Keratinocyte (primary cell): ENCODE measurements around the gene MTF1. TPM values are rescaled to one million over a fixed set of nuclear protein-coding genes. Genes with fewer than 3 reads are reported as not detected.

ENCODE experiments used
- DNase-seq: peaks from one replicate; pipeline ENCODE4 v3.0.0-alpha.2; 2011; ENCODE audit warnings: low read depth, missing footprints, low spot score
- FAIRE-seq: peaks from 2 replicates; lab custom pipeline; 2011; peaks lifted over from hg19 to GRCh38; lab: Jason Lieb, UNC
- H2AFZ ChIP-seq: 2 replicates; pipeline ENCODE4 v1.6.0; 2012; ENCODE audit warnings: low read length, control low read depth, inconsistent platforms; ENCODE audit not compliant: control insufficient read depth
- H3K27ac ChIP-seq: 2 replicates; pipeline ENCODE4 v1.5.1; 2011; ENCODE audit warnings: low read length; ENCODE audit not compliant: control insufficient read depth, insufficient read depth
- H3K27me3 ChIP-seq: 3 replicates; pipeline ENCODE4 v1.6.0; 2011; ENCODE audit warnings: low read length; ENCODE audit not compliant: control insufficient read depth, insufficient read depth; ENCODE audit errors: extremely low read depth
- H3K36me3 ChIP-seq, 2 experiments: 2 replicates in 1 of 2; 3 replicates in 1 of 2; pipeline ENCODE4 v1.5.1; 2011; ENCODE audit warnings: low read length in 2 of 2, mild to moderate bottlenecking in 1 of 2; ENCODE audit not compliant: control insufficient read depth in 2 of 2, insufficient read depth in 2 of 2; ENCODE audit errors: extremely low read depth in 1 of 2
- H3K4me1 ChIP-seq: 3 replicates; pipeline ENCODE4 v1.5.1; 2011; ENCODE audit warnings: low read length; ENCODE audit not compliant: control insufficient read depth, insufficient read depth; ENCODE audit errors: extremely low read depth
- H3K4me2 ChIP-seq: 3 replicates; pipeline ENCODE4 v1.6.0; 2011; ENCODE audit warnings: low read depth, low read length; ENCODE audit not compliant: control insufficient read depth, insufficient read depth; ENCODE audit errors: extremely low read depth
- H3K4me3 ChIP-seq, 3 experiments: fragments of 200-600 bp in 1 of 3; sonication (generic) in 1 of 3; 2 replicates in 2 of 3; 3 replicates in 1 of 3; pipeline ENCODE4 v1.5.1; 2011 to 2016; ENCODE audit warnings: low read length in 3 of 3, mild to moderate bottlenecking in 3 of 3, control low read depth in 2 of 3, inconsistent platforms in 1 of 3, low read depth in 1 of 3, mixed read lengths in 1 of 3, mixed run types in 1 of 3, moderate library complexity in 1 of 3; ENCODE audit not compliant: control insufficient read depth in 2 of 3, insufficient read depth in 2 of 3; ENCODE audit errors: extremely low read depth in 1 of 3
- H3K79me2 ChIP-seq: 2 replicates; pipeline ENCODE4 v1.6.0; 2012; ENCODE audit warnings: low read length; ENCODE audit not compliant: control insufficient read depth, insufficient read depth
- H3K9ac ChIP-seq: 3 replicates; pipeline ENCODE4 v1.6.0; 2011; ENCODE audit warnings: low read length; ENCODE audit not compliant: control insufficient read depth, insufficient read depth; ENCODE audit errors: extremely low read depth
- H3K9me1 ChIP-seq: 3 replicates; pipeline ENCODE4 v1.6.0; 2011; ENCODE audit warnings: low read length; ENCODE audit not compliant: control insufficient read depth, insufficient read depth; ENCODE audit errors: extremely low read depth
- H3K9me3 ChIP-seq: 2 replicates; pipeline ENCODE4 v1.5.1; 2012; ENCODE audit warnings: low read depth, low read length; ENCODE audit not compliant: control insufficient read depth
- H4K20me1 ChIP-seq: 3 replicates; pipeline ENCODE4 v1.6.0; 2011; ENCODE audit warnings: low read length; ENCODE audit not compliant: control insufficient read depth, insufficient read depth; ENCODE audit errors: extremely low read depth
- CTCF ChIP-seq, 3 experiments: IDR thresholded peaks in 1 of 3; conservative IDR thresholded peaks in 1 of 3; optimal IDR thresholded peaks in 1 of 3; 2 replicates in 2 of 3; 3 replicates in 1 of 3; pipeline versions ENCODE3 to v1.5.1; 2011; ENCODE audit warnings: low read length in 3 of 3, mild to moderate bottlenecking in 3 of 3, moderate library complexity in 2 of 3, control low read depth in 1 of 3, inconsistent platforms in 1 of 3; ENCODE audit not compliant: insufficient read depth in 2 of 3; ENCODE audit errors: extremely low read depth in 1 of 3
- EZH2 ChIP-seq: IDR thresholded peaks from one replicate; pipeline ENCODE4 v1.6.1; 2012; ENCODE audit warnings: inconsistent platforms, mild to moderate bottlenecking, low read length, moderate library complexity
- dilution Hi-C: fragments of 300-500 bp; cut with MboI; formaldehyde crosslinking; loops from one replicate; pipeline ENCODE4 v1.7.0; 2020; ENCODE audit warnings: low sequenced_read_pairs; ENCODE audit not compliant: extremely low pct_ligation_motif_present
- polyA plus RNA-seq, 5 experiments: library from polyadenylated mRNA; depleted of rRNA in 3 of 5; stranded (reverse) in 3 of 5; stranded (forward) in 1 of 5; unstranded in 1 of 5; fragments of >200 nt; gene quantifications; 1 replicate in 1 of 5; 2 replicates in 3 of 5; 3 replicates in 1 of 5; pipeline versions ENCODE4 v1.2.1 to v1.2.3, GENCODE V29; 2011 to 2012; ENCODE audit warnings: missing spikeins in 2 of 5, low read depth in 1 of 5, low replicate concordance in 1 of 5

MTF1 gene
- polyA plus RNA-seq, 1 donor (not counting 4 experiments of a cell fraction or from before 2014, with no cell fraction given): 13.1 TPM

GRCh38 chr1:37824001-37824400 lies 35.4 kb downstream of the MTF1 start:
- no peaks in the 10 kb centered on the region for H4K20me1 ChIP-seq
- no peaks in the 10 kb centered on the region for H3K79me2 ChIP-seq
- peaks cover 26 to 28% of the 10 kb centered on the region in 2 experiments for H3K36me3 ChIP-seq
- no peaks in the 10 kb centered on the region for H3K9me3 ChIP-seq
- no peak overlapping the region for H3K4me3 ChIP-seq
- H3K9ac ChIP-seq: no peak overlapping the region
- no peak overlapping the region for H3K27ac ChIP-seq
- no peak for TF ChIP-seq EZH2
- no peak for TF ChIP-seq CTCF (optimal IDR thresholded peaks at IDR 0.05 in 1 of 3, IDR thresholded peaks at IDR 0.05 in 1 of 3, conservative IDR thresholded peaks at IDR 0.05 in 1 of 3; ENCODE audit: extremely low read depth in 1 of 3, insufficient read depth in 2 of 3, low read length in 3 of 3)
- no peaks in the 10 kb centered on the region for H3K9me1 ChIP-seq
- no peak overlapping the region for H3K4me2 ChIP-seq
- DNase-seq (no peak), FAIRE-seq (no peak)
- dilution Hi-C loops: no loop called here
- no peak overlapping the region for H2AFZ ChIP-seq
- H3K27me3 ChIP-seq: no peaks in the 10 kb centered on the region
- peaks cover 5% of the 10 kb centered on the region for H3K4me1 ChIP-seq

DNA sequence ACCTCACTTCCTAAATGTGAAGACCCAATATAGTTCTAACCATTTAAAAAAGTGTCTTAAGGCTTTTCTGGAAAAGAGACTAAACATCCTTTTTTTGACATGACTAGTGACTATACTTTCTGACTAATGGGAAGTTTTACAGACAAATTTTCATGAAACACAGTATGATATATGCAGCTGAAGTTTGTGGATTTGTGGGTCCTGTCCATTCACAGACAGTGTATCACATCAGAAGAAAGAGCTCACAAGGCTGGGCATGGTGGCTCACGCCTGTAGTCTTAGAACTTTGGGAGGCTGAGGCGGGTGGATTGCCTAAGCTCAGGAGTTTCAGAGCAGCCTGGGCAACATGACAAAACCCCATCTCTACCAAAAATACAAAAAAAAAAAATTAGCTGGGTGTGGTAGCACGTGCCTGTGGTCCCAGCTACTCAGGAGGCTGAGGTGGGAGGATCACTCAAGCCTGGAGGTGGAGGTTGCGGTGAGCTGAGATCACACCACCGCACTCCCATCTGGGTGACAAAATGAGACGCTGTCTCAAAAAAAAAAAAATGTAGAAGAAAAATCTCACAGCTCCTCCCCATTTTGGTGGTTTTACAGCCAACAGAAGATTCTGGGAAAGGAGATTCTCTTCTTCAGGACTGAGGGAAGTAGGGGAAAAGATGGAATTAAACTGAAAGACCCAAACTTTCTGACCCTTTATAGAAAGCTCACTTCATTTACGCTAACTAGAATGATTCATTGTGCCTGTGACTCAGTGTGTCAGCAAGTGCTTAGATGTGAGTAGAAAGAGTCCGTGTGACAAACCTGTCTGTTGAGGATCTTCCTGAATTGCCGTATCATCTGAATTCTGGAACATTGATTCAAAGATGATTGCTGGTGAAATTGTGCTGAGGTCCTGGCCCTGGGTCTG lies 36.2 kb downstream of the MTF1 start:
- FAIRE-seq (no peak), DNase-seq (no peak)
- Histone ChIP-seq H3K36me3 (peaks cover 24 to 28% of the 10 kb centered on the region in 2 experiments), H3K4me1 (no peaks in the 10 kb centered on the region), H3K79me2 (no peaks in the 10 kb centered on the region), H3K9me3 (no peaks in the 10 kb centered on the region), H3K9ac (no peak overlapping the region), H3K27ac (no peak overlapping the region), H3K4me3 (no peak overlapping the region), H3K9me1 (no peaks in the 10 kb centered on the region), H3K27me3 (no peaks in the 10 kb centered on the region), H3K4me2 (no peak overlapping the region), H2AFZ (no peak overlapping the region), H4K20me1 (no peaks in the 10 kb centered on the region)
- no peak for TF ChIP-seq EZH2
- dilution Hi-C loops: no loop called here
